NCI-H226 (cell line): Measurements from ENCODE around the gene COL21A1.
A peak's percentile ranks its signal among the peaks of the same experiment; 100 is the strongest.

Source experiments
- DNase-seq: peaks from one replicate; pipeline ENCODE4 v3.0.0-alpha.2; 2015

COL21A1 gene

DNA sequence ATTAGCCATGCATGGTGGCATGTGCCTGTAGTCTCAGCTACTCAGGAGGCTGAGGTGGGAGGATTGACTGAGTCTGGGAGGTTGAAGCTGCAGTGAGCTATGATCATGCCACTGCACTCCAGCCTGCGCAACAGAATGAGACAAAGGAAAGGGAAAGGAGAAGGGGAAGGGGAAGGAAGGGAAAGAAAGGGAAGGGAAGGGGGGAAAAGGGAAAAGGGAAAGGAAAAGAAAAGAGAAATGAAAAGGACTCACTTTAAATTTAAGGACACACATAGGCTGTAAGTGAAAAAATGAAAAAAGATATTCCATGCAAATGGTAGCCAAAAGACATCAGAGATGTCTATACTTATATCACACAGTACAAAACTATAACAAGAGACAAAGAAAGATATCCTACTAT is 74.2 kb downstream of the COL21A1 start:
- DNase-seq, result no peak

DNA sequence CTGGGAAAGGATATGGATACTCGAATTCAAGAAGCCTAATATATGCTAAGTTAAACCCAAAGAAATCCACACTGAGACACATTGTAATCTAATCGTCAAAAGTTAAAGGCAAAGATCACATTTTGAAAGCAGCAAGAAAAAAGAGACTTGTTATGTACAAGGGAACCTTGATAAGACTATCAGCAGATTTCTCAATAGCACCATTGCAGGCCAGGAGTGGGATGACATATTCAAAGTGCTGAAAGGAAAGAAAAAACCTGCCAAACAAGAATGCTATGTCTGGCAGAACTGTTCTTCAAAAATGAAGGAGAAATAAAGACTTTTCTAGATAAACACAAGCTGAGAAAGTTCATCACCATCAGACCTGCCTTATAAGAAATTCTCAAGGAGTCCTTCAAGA is 75.2 kb downstream of the COL21A1 start:
- peak; percentile 28 for DNase-seq

DNA sequence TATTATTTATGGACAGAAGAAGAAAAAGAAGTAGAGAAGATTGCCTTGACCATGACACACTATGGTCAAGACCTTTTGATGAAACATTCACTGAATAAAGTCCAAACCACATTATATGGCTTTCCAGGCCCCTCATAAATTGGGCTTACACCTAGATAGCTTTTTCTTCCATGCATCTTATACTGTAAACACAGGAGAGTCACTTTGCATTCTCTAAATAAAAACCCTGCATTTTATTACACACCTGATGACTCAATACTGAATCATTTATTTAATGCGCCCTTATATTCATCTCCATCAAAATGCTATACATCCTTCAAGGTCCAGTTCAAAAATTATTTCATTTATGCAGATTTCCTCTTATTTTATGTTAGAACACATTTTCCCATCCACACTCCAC is 78.0 kb downstream of the COL21A1 start:
- no peak for DNase-seq

DNA sequence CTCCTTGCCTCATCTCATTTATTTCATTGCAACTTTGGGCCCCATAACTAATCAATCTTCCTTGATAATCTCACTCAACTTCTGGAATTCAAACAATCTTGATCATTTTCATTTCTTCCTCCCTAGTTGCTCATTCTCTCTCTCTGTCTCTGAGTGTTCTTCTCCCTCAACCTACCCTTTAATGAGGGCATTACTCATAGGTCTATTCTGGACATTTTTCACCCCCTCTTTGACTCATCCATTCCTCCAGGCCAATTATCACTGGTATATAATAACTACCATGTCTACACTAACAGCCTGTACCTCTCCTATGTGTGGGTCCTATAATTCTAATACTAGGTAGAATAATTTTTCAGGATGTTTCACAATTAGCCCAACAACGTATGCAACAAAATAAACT is 78.8 kb downstream of the COL21A1 start:
- no peak for DNase-seq

DNA sequence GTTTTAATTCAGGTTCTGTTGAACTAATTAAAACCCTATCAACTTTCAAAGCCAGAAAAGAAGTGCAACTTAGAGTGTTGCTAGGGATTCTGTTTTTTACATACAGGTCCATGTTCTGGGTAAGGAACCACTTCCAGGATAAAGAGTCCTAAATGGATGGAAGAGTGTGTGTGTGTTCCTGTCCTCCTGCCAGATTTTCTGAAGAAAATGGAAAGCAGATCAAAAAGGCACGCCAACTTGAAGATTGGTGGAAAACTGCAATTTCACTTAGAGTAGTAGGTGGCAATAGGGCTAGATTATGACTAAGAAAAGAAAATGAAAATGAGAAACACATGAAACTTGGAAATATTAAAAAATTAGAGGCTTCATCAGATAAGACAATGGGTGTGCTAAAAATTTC is 85.3 kb downstream of the COL21A1 start:
- DNase-seq, result no peak

DNA sequence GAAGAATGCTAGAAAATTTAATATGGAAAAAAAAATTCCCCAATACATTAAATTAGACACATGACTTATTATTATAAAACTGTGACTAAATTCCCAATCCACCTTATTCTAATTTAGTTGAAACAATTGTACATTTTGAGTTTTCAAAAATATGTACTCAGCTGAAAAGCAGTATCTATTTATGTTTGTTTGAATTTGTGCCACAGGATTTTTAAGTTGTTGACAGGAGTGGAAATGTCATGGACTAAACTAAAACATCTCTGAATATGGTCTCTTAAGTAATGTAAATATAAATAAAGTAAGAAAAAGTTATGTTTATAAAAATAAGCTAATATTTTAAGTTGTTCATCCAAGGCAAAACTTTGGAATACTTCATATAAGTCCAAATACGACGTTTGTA is 86.9 kb downstream of the COL21A1 start:
- no peak for DNase-seq

DNA sequence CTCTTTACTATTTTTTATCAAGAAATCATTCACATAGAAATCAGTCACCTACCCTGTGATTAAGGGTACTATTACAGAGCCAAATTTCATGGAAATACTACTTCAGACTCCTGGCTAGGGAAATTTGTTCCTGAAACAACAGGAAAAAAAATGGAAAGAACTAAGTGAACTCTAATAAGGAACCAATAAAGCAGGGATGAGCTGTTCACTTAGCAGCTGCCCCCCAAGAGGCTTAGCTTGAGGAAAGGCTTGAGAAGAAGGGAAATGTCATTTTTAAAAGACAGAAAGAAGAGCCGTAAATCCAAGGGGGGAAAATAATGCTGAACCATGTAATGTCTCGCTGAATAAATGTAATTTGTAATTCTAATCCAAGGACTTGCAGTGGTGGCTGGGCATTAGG is 88.8 kb downstream of the COL21A1 start:
- DNase-seq, result no peak

DNA sequence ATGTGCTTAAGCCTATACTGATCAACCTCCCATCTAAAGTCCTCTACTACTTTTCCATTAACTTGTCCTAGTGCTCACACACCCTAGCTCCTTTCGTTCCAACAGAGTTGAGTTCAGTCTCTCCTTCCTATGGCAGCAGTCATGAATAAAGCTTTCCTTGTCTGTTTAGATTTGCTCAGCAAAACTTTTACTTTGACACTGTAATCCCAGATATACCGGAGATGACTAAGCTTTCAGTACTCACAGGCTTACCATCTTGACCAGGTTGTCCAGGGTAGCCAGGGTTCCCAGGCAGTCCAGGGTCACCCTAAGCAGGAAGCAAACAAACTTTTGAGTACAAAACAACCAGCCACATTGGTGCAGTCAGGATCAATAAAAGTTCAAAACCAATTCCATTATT is 90.7 kb downstream of the COL21A1 start:
- no peak for DNase-seq

DNA sequence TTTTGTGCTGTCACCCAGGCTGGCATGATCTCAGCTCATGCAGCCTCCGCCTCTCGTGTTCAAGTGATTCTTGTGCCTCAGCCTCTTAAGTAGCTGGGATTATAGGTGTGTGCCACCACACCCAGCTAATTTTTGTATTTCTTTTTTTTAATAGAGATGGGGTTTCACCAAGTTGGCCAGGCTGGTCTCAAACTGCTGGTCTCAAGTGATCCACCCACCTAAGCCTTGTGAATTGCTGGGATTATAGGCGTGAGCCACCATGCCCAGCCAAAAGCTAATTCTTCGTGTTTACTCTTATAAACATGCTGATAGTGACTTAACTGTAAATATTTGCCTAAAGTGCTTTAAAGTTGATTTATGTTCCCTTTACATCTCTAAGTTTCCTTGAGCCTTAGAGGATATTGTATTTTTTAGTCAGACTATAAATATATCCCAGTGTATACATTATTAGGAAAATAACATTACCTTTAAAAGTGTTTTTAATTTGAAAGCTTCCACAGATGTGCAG is 91.7 kb downstream of the COL21A1 start:
- DNase-seq, result no peak

DNA sequence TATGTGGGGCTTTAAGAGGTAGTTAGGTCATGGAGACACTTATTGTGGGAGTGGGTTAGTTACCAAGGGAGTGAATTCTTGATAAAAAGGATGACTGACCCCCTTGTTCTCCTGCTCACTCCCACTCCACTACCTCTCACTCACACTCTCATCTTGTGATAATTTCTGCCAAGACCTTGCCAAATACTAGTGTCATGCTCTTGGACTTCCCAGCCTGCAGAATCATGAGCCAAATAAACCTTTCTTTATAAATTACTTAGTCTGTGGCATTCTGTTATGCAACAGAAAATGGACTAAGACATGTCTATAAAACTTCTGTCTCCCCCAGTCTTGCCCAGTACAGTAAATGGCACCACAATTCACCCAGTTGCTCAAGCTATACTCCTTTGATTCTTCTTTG is 93.3 kb downstream of the COL21A1 start:
- no peak for DNase-seq

DNA sequence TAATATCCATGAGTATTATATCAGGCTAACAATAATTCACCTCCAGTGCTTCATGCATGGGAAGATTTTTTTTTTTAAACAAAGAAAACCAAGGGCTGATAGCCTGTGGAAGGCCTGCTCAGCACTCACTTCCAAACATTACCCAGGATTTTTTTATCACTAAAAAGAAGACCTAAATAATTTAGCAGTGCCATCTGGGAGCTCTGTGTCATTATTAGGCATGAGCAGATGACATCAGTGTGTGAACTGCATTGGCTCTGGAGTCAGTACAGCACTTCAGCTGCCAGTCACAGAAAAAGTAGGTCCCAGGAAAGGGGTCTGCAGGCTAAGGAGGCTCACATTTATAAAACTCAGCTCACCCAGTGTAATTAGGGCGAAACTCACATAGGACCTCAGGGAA is 94.8 kb downstream of the COL21A1 start:
- no peak for DNase-seq

DNA sequence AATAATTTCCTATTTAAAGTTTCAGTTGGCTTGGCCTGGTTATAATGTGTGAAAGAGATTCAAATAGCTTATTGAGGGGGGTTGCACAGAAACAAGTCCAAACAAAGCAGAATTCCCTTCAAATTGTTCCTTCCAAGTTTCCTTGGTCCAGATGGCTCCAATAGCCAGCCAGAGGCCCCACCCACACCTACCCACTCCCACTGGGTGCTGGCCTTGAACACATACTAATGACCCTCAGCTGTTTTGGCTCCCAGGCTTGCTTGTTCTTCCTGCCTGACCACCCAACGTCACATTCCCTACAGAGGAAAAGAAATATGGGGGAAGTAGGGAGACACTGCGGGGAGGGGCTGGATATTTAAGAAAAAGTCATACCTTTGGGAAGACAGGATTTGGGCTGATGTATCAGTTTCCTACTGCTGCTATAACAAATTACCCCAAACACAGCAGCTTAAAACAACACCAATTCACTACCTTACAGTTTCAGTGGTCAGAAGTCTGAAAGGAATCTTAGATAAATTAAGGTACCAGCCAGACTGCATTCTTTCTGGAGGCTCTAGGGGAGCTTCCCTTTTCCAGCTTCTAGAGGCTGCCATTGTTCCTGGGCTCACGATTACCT is 95.7 kb downstream of the COL21A1 start:
- no peak for DNase-seq

DNA sequence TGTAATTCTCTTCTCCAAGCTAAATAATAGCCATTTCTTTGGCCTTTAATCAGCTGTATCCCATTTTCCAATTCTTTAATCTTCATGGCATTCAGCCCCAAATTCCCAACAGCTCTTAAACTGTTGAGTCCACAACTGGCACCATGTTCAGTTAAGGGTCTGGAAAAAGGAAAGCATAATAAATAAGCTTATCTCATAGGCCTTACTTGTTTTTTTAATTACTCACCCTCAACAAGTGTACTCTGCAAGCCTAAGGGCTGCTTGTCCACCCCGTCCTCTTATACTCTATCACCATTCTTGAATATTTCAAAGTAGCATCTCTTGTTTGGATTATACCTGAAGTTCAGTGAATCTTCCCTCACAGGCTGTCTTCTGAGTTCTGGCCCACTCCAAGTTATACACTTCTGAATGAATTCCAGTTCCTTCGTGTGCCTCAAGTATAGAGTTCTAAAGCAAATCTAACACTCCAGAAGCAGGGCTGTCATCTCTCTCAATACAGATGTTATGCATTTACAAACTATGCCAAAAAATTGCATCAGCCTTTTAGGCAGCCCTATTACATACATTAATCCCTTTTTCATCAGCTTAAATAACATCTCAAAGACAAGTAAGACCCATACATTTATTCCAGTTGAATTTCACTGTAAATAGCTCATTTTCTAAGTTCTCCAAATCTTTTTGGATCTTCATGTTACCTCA is 98.7 kb downstream of the COL21A1 start:
- DNase-seq, result no peak

DNA sequence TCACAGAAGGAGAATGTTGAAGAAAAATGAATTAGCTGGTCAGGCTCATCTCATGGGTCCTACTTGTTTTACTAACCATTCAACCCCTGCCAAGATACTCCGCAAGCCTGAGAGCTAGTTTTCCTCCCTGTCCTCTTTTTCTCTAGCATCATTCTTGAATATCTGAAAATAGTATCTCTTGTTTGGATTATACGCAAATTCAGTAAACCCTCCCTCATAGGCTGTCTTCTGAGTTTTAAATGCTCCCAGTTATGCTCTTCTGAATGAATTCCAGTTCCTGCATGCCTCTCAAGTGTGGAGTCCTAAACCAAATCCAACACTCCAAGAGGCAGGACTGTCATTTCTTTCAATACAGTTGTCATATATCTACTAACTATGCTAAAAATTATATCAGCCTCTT is 99.6 kb downstream of the COL21A1 start:
- DNase-seq, result no peak

DNA sequence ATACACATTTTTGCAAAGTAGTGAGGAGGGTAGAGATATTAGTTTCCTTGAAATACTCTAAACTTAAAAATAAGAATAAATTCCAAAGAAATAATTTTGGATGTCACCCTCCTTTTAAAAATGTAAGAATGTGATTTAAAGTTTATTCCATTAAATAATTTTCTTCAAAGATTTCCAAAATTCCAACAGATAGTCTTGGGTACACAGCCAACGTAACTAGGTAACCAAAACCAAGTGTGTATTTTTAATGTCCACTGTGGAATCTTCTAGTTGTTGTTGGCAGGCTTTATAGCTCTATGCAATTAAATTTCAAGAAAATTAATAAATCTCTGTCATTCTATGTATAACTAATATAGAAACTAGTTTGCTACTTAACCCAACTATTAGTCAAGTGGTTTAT is 101.3 kb downstream of the COL21A1 start:
- no peak for DNase-seq

DNA sequence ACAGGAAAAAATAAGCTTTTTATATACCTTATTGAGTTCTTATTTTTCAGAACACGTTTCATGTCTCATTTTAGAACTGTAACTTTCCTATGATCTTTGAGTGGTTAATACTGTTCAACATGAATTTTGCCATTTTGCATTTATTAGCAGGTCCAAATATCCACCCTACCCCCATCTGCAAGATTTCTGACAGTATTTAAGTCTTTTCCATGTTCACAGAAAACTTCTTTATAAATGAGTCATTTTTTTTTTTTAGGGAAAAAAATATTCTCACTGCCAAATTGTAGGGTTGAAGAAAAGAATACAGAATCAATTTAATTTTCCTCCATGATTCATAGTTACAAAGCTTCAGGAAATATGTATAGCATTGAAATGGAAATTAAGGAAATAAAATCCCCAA is 101.8 kb downstream of the COL21A1 start:
- DNase-seq, result no peak

DNA sequence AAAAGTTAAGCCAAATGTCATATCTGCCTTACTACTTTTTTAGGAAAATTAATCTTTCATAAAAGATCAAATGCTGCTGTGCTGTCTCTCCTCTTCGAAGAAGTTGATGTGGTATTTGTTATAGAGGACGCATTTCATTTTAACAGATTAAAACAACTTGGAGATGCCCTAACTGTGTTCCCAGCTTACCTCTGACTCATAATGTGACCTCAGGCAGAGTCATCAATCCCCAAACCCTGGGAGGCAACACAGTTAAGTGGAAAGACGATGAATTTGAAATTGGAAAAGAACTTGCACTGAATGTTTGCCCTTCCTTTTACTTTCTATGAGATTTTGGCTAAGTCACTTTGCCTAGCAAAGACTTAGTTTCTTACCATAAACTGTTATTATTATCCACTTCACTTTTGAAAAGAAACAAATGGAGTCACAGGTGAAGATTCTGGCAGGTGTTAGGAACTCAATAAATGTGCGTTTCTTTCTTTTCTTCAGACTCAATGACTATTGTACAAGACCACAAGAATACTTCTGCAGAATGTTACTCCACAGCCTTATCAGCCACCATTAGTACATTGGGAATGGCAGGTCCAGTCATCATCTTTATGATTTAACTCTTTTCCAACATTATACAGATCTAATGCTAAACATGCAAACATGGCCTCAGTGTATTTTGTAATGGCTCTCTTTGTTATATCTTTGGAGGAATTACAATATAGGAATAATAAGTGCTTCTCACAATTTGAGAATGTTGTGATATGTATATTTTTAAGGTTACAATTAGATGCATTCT is 102.6 kb downstream of the COL21A1 start:
- DNase-seq, result peak; percentile 31

DNA sequence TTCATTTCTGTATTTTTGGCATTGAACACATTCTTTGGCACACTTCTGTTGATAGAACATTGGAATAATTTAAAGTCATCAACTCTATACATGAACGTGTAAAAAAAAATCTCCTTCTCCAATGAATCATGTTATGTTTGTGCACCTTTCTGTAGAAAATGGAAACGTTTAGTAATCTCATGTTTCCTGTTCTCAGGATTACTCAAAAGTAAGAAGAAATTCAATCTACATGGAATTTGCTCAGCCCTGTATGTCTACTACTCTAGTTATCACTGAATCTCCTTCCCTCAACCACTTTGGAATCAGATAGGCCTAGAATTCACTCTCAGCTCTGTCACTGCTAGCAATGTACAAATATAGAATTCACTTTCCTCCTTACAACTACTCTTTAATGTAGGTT is 103.6 kb downstream of the COL21A1 start:
- DNase-seq, result no peak

DNA sequence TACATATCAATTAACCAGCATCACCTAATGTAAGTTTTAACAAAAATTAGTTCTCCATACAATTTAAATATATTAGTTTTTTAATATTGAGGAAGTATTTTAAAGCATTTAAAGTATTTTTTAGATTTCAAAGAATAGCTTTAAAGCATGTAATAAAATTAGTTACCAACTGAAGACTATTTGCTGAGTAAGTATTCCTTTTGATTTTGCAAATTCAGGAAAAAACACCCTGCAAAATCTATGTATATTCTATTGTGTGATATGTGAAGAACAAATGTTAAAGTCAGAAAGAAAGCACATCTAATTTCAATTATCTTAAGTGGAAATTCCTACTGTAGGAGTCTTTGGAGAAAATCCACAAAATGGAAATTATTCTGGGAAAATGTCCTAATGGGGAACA is 107.3 kb downstream of the COL21A1 start:
- no peak for DNase-seq

DNA sequence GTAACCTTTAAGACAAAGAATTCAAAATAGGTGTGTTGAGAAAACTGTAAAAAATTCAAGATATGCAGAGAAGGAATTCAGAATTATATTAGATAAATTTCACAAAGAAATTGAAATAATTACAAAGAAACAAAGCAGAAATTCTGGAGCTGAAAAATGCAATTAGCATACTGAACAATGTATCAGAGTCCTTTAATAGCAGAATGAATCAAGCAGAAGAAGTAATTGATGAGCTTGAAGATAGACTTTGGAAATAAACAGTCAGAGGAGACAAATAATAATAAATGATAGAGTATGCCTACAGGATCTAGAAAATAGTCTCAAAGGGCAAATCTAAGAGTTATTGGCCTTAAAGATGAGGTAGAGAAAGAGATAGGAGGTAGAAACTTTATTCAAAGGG is 131.7 kb downstream of the COL21A1 start:
- DNase-seq, result no peak

DNA sequence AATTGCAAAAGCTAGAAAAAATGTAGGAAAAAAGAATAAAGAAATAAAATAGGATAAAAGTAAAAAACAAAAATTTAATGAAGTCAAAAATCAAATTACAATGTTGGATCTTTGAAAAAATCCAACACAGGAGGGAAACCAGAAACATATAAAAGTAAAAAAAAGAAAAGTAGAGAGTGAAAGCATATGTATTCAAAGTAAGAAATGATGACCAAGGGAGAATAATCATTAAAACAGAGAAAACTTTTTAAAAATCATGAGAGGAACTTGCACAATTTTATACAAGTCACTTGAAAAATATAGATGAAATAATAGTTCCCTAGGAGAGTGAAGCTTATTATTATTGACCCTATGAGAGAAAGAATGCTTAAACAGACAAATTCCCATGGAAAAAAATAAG is 138.2 kb downstream of the COL21A1 start:
- no peak for DNase-seq

DNA sequence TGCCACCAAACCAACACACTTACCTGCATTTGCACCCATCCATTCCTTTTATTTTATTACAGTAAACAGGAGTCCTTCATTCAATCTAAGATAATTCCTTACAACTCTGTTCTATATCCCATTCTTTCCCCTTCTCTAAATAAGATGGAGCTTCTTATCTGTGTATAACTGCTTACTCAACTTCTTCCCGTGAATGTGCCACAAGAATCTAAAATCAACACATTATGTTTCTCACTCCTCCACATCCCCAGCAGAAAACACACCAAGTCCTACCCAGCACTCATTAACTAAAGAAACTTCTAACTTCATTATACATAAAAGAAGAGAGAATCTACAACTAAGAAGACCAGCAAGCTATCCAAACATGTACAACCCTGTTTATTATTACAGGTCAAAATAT is 141.1 kb downstream of the COL21A1 start:
- peak; percentile 31 for DNase-seq

DNA sequence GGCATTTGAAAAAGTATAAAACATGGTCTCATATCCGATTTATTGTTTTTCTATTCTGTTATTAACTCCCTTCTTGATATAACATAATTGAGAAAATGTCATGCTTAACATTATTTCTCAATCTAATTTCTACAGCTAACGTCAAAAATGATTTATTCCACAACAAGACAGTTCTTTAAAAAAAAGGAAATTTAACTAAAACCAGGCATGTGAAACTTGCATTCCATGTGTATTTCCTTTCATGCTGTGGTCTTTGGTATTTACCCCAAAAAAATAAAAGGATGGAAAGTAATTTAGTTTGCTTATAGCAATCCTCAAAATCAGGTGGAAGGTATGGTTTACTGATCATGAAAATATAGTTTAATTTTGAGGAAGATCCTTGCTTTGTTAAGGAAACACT is 142.8 kb downstream of the COL21A1 start:
- DNase-seq, result no peak

DNA sequence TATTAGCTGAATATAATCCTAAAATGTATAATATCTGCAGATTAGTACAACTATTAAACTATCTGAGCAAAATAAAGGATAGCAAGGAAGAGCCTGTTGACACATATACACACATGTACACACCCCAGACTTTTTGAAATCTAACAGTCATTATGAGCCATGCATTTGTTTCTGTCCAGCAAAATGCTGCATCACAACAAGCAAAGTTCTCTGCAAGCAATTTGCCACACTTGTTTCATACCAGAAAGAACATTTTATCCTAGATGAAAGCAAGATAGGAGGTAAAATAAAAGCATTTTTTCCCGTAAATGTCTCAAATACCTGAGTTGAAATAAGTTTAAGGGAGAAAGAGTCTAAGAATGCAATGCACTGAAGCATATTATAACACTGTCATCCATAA is 145.2 kb downstream of the COL21A1 start:
- no peak for DNase-seq
